KMS-11 (cell line): ENCODE data around the gene NFXL1.

Source experiments
- H2AFZ ChIP-seq: fragments of 200-600 bp; sonication (generic); 2 replicates; pipeline ENCODE4 v1.6.1; 2016; ENCODE audit warnings: antibody characterized with exemption, mixed run types, low read depth
- H3K27ac ChIP-seq: fragments of 200-600 bp; sonication (generic); 2 replicates; pipeline ENCODE4 v1.6.1; 2016; ENCODE audit warnings: mild to moderate bottlenecking, mixed run types
- H3K27me3 ChIP-seq: fragments of 200-600 bp; sonication (generic); 2 replicates; pipeline ENCODE4 v1.6.1; 2017; ENCODE audit warnings: mild to moderate bottlenecking, low read depth, mixed run types, moderate library complexity; ENCODE audit not compliant: insufficient read depth
- H3K36me3 ChIP-seq: fragments of 200-600 bp; sonication (generic); 2 replicates; pipeline ENCODE4 v1.6.1; 2017; ENCODE audit warnings: mild to moderate bottlenecking, mixed run types; ENCODE audit not compliant: insufficient read depth
- H3K4me1 ChIP-seq: fragments of 200-600 bp; sonication (generic); 2 replicates; pipeline ENCODE4 v1.6.1; 2016; ENCODE audit warnings: mild to moderate bottlenecking, low read depth, mixed run types; ENCODE audit not compliant: poor library complexity, severe bottlenecking
- H3K4me2 ChIP-seq: fragments of 200-600 bp; sonication (generic); 2 replicates; pipeline ENCODE4 v1.7.0; 2016; ENCODE audit warnings: mild to moderate bottlenecking, mixed run types
- H3K4me3 ChIP-seq: fragments of 200-600 bp; sonication (generic); IDR thresholded peaks from 2 replicates; pipeline ENCODE4 v1.6.1; 2017; ENCODE audit warnings: low read depth, low read length, mixed read lengths; ENCODE audit not compliant: insufficient read depth
- H3K79me2 ChIP-seq: fragments of 200-600 bp; sonication (generic); 2 replicates; pipeline ENCODE4 v1.6.1; 2016; ENCODE audit warnings: low read depth, mixed run types; ENCODE audit not compliant: insufficient read depth
- H3K9ac ChIP-seq: fragments of 200-600 bp; sonication (generic); 2 replicates; pipeline ENCODE4 v1.6.1; 2016; ENCODE audit warnings: mild to moderate bottlenecking, mixed run types
- H4K20me1 ChIP-seq: fragments of 200-600 bp; sonication (generic); 2 replicates; pipeline ENCODE4 v1.6.1; 2016; ENCODE audit warnings: mild to moderate bottlenecking, mixed run types; ENCODE audit not compliant: insufficient read depth
- CTCF ChIP-seq: fragments of 200-600 bp; sonication (generic); conservative IDR thresholded peaks from 2 replicates; pipeline ENCODE4 v1.6.1; 2017; ENCODE audit warnings: low read depth, mild to moderate bottlenecking, antibody characterized with exemption, low read length, moderate library complexity, mixed read lengths

Gene NFXL1

DNA sequence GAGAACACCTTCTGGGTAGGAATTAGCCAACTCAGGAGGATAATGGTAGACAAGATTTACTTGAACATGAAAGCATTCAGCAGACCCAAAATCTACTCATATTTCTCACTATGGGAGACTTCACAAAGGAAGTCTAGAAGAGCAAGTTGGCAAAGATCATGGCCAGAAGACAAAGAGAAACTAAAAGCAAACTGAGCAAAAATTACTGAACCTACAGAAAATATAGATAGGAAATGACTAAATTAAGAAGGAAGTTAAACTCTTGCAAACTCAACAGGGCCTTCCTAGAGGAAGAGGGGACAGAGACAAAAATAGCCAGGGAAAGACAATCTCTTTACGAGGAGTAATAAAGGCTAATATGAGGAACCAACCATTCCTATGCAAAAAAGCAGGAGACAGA lies 95.2 kb downstream of the NFXL1 start:
- no peaks in the 10 kb centered on the region for H4K20me1 ChIP-seq
- no peak overlapping the region for H2AFZ ChIP-seq
- no peaks in the 10 kb centered on the region for H3K4me1 ChIP-seq
- H3K9ac ChIP-seq, result no peak overlapping the region
- H3K4me3 ChIP-seq, result no peak overlapping the region
- no peak overlapping the region for H3K27ac ChIP-seq
- H3K36me3 ChIP-seq, result no peaks in the 10 kb centered on the region
- no peak overlapping the region for H3K4me2 ChIP-seq
- TF ChIP-seq CTCF, result no peak
- H3K79me2 ChIP-seq, result no peaks in the 10 kb centered on the region
- H3K27me3 ChIP-seq, result no peaks in the 10 kb centered on the region

DNA sequence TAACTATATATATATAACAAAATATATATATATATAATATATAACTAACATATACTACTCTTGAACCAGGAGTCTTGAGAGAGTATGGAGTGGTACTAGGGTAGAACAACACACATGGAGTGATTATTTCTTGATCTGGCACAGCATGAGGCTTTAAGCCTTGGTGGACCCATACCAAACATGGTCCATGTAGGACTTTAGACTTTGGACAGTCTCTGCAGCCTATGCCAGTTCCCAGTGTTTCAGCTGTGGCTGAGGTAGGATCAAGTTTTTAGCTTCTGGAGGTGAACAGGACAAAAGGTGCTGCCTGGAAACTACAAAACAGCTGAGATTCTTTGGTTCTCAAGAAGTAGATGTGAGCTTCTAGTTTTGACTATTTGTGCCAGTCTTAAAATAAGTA lies 97.1 kb downstream of the NFXL1 start:
- Histone ChIP-seq H3K79me2 (no peaks in the 10 kb centered on the region), H3K27ac (no peak overlapping the region), H3K27me3 (no peaks in the 10 kb centered on the region), H3K4me1 (no peaks in the 10 kb centered on the region), H3K36me3 (no peaks in the 10 kb centered on the region), H4K20me1 (no peaks in the 10 kb centered on the region), H3K9ac (no peak overlapping the region), H3K4me2 (no peak overlapping the region), H2AFZ (no peak overlapping the region), H3K4me3 (no peak overlapping the region)
- no peak for TF ChIP-seq CTCF

- no peak for TF ChIP-seq CTCF
- no peak overlapping the region for H2AFZ ChIP-seq
- H3K4me3 ChIP-seq, result no peak overlapping the region
- H3K27ac ChIP-seq, result no peak overlapping the region
- H3K27me3 ChIP-seq, result no peaks in the 10 kb centered on the region
- no peak overlapping the region for H3K4me2 ChIP-seq
- no peaks in the 10 kb centered on the region for H3K4me1 ChIP-seq
- no peak overlapping the region for H3K9ac ChIP-seq
- no peaks in the 10 kb centered on the region for H3K36me3 ChIP-seq
- no peaks in the 10 kb centered on the region for H4K20me1 ChIP-seq
- H3K79me2 ChIP-seq, result no peaks in the 10 kb centered on the region
These were observed 97.6 kb downstream of the NFXL1 start for GRCh38 chr4:47816748-47817147.

DNA sequence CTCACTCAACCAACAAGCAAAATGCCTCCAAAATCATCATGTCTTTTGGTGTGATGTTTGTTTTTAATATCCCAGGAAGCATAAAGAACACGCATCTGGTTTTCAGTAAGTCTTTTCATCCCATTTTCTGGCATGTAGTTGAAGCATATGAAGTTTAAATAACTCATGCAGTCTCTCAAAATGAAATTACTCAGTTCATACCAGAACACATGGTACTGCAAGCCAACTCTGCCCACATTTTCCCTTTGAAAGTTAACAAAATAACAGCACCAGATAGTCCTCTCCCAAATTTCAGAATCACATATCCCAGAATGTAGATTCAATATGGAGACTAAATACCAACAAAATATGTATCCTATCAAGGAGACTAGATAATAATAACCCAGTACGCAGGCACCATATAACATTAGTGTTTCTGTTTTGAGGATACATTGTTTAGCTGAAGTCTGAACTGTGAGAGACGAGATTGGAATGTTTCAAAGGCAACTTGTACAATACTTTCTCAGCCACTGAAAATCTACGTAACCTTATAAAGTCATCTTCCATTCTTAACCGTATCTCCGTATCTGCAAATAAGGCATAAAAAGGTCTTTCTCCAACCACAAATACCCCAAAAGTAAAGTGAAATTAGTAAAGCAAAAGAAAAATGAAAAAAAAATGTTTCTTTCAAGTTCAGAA lies 99.6 kb downstream of the NFXL1 start:
- no peaks in the 10 kb centered on the region for H3K27me3 ChIP-seq
- H3K27ac ChIP-seq, result no peak overlapping the region
- no peak overlapping the region for H3K9ac ChIP-seq
- H3K4me2 ChIP-seq, result no peak overlapping the region
- H3K4me3 ChIP-seq, result no peak overlapping the region
- no peak overlapping the region for H2AFZ ChIP-seq
- H3K36me3 ChIP-seq, result no peaks in the 10 kb centered on the region
- TF ChIP-seq CTCF, result no peak
- no peaks in the 10 kb centered on the region for H3K79me2 ChIP-seq
- H4K20me1 ChIP-seq, result no peaks in the 10 kb centered on the region
- H3K4me1 ChIP-seq, result no peaks in the 10 kb centered on the region
